ENCODE results near the gene CD177.
"Not testable (repeated sequence)": the region's sequence is repeated elsewhere in the genome, so short reads cannot be mapped to it uniquely, and the experiment has no call there.

DNA sequence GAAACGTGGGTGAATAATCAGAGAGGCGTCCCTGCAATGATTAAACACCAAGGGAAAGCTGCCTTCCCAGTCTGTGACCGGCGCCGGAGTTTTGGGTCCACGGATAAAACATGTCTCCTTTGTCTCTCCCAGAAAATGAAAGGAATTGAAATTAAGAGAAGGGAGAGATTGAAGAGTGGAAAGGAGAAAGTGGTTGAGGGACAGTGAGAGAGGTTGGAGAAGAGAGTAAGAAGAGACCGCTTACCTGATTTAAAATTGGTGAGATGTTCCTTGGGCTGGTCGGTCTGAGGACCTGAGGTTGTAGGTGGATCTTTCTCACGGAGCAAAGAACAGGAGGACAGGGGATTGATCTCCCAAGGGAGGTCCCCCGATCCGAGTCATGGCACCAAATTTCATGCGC is 24.9 kb upstream of the CD177 start:
- TF ChIP-seq, protein P1, sequence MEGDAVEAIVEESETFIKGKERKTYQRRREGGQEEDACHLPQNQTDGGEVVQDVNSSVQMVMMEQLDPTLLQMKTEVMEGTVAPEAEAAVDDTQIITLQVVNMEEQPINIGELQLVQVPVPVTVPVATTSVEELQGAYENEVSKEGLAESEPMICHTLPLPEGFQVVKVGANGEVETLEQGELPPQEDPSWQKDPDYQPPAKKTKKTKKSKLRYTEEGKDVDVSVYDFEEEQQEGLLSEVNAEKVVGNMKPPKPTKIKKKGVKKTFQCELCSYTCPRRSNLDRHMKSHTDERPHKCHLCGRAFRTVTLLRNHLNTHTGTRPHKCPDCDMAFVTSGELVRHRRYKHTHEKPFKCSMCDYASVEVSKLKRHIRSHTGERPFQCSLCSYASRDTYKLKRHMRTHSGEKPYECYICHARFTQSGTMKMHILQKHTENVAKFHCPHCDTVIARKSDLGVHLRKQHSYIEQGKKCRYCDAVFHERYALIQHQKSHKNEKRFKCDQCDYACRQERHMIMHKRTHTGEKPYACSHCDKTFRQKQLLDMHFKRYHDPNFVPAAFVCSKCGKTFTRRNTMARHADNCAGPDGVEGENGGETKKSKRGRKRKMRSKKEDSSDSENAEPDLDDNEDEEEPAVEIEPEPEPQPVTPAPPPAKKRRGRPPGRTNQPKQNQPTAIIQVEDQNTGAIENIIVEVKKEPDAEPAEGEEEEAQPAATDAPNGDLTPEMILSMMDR (conservative IDR thresholded peaks at IDR 0.05 in 1 of 2, IDR thresholded peaks at IDR 0.05 in 1 of 2; ENCODE audit: low read depth in 1 of 2, low read length in 2 of 2): not testable (repeated sequence)
- TF ChIP-seq EZH2 (IDR thresholded peaks at IDR 0.05; ENCODE audit: low read length, missing control alignments): not testable (repeated sequence)

Data from fibroblast of lung (primary cell).